Measurements from ENCODE around the gene MEGF11. TPM values are rescaled to one million over a fixed set of nuclear protein-coding genes. Genes with fewer than 3 reads are reported as not detected.

The MEGF11 gene
- total RNA-seq, 1 donor from 2014 or later: 0.06 TPM

DNA sequence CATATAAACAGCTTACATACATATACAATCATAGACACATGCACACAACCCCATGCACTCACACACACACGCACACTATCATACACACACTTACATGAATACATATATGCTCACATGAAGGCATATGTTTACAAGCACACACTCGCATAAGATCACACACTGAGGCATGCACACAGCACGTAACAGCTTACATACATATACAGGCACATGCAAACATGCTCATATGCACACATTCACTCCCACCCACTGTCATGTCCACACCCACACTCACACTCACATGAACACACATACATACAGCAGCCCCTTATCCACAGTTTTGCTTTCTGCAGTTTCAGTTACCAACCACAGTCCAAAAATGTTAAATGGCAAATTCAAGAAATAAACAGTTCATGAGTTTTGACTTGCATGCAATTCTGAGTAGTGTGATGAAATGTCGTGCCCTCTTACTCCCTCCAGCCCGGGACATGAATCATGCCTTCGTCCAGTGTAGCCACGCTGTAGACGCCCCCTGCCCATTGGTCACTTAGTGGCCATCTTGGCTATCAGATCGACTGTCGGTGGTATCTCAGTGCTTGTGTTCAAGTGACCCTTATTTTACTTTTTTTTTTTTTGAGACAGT is 27.8 kb downstream of the MEGF11 start:
- Mint-ChIP-seq H3K27ac (no peak overlapping the region), H3K4me1 (peaks cover 8% of the 10 kb centered on the region), H3K27me3 (ENCODE audit: insufficient read depth, low read depth) (peaks cover 13% of the 10 kb centered on the region), H3K9me3 (no peaks in the 10 kb centered on the region), H3K4me3 (no peak overlapping the region), H3K36me3 (peaks cover 2% of the 10 kb centered on the region)
- H3K36me3 ChIP-seq: no peaks in the 10 kb centered on the region
- no peak for DNase-seq (ENCODE audit: low spot score)
- H4K20me1 ChIP-seq (ENCODE audit: low read depth): no peaks in the 10 kb centered on the region
- TF ChIP-seq EZH2phosphoT487 (IDR thresholded peaks at IDR 0.05): no peak
- no peak for TF ChIP-seq EZH2 (IDR thresholded peaks at IDR 0.05)
- TF ChIP-seq, protein P1, sequence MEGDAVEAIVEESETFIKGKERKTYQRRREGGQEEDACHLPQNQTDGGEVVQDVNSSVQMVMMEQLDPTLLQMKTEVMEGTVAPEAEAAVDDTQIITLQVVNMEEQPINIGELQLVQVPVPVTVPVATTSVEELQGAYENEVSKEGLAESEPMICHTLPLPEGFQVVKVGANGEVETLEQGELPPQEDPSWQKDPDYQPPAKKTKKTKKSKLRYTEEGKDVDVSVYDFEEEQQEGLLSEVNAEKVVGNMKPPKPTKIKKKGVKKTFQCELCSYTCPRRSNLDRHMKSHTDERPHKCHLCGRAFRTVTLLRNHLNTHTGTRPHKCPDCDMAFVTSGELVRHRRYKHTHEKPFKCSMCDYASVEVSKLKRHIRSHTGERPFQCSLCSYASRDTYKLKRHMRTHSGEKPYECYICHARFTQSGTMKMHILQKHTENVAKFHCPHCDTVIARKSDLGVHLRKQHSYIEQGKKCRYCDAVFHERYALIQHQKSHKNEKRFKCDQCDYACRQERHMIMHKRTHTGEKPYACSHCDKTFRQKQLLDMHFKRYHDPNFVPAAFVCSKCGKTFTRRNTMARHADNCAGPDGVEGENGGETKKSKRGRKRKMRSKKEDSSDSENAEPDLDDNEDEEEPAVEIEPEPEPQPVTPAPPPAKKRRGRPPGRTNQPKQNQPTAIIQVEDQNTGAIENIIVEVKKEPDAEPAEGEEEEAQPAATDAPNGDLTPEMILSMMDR (IDR thresholded peaks at IDR 0.05): no peak
- H3K27me3 ChIP-seq: no peaks in the 10 kb centered on the region
- no peaks in the 10 kb centered on the region for H3K9me3 ChIP-seq (ENCODE audit: low read depth)
- H3F3A ChIP-seq (ENCODE audit: low read depth): no peaks in the 10 kb centered on the region
- no peaks in the 10 kb centered on the region for H3K79me2 ChIP-seq (ENCODE audit: low read depth)
- no peak overlapping the region for H3K27ac ChIP-seq
- H3K4me2 ChIP-seq: no peak overlapping the region
- H3K9ac ChIP-seq: no peak overlapping the region
- H3K4me1 ChIP-seq: peaks cover 3% of the 10 kb centered on the region
- H2AFZ ChIP-seq (replicated peaks): no peak overlapping the region
- H3K4me3 ChIP-seq: no peak overlapping the region

DNA sequence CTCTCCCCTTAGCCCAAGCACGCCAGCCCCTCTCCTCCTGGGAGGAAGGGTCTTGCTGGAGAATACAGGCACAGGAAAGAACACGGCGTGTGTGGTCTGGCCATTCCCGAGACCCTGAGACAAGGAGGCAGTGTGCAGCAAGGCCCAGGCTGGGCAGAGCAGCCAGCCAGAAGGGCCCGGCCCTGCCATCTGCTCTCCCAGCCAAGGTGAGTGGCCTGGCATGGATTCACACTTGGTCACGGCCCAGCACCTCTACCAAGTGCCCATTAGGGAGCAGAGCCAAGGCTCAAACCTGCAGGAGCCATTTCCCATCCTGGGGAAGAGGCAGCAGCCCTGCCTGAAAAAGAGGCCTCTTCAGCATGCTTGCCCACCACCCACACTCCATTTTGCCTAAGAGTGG is 28.6 kb downstream of the MEGF11 start:
- Mint-ChIP-seq H3K36me3 (peaks cover 2% of the 10 kb centered on the region), H3K4me1 (peaks cover 8% of the 10 kb centered on the region), H3K4me3 (no peak overlapping the region), H3K27me3 (ENCODE audit: insufficient read depth, low read depth) (peaks cover 10% of the 10 kb centered on the region), H3K9me3 (no peaks in the 10 kb centered on the region), H3K27ac (no peak overlapping the region)
- Histone ChIP-seq H3F3A (ENCODE audit: low read depth) (no peaks in the 10 kb centered on the region), H2AFZ (replicated peaks) (no peak overlapping the region), H3K4me2 (no peak overlapping the region), H4K20me1 (ENCODE audit: low read depth) (no peaks in the 10 kb centered on the region), H3K36me3 (no peaks in the 10 kb centered on the region), H3K4me3 (no peak overlapping the region), H3K27ac (no peak overlapping the region), H3K4me1 (peaks cover 3% of the 10 kb centered on the region), H3K79me2 (ENCODE audit: low read depth) (no peaks in the 10 kb centered on the region), H3K9me3 (ENCODE audit: low read depth) (no peaks in the 10 kb centered on the region), H3K27me3 (no peaks in the 10 kb centered on the region), H3K9ac (no peak overlapping the region)
- DNase-seq (ENCODE audit: low spot score): no peak
- TF ChIP-seq EZH2phosphoT487 (IDR thresholded peaks at IDR 0.05) (no peak), EZH2 (IDR thresholded peaks at IDR 0.05) (no peak)
- TF ChIP-seq, protein P1 (IDR thresholded peaks at IDR 0.05): no peak

DNA sequence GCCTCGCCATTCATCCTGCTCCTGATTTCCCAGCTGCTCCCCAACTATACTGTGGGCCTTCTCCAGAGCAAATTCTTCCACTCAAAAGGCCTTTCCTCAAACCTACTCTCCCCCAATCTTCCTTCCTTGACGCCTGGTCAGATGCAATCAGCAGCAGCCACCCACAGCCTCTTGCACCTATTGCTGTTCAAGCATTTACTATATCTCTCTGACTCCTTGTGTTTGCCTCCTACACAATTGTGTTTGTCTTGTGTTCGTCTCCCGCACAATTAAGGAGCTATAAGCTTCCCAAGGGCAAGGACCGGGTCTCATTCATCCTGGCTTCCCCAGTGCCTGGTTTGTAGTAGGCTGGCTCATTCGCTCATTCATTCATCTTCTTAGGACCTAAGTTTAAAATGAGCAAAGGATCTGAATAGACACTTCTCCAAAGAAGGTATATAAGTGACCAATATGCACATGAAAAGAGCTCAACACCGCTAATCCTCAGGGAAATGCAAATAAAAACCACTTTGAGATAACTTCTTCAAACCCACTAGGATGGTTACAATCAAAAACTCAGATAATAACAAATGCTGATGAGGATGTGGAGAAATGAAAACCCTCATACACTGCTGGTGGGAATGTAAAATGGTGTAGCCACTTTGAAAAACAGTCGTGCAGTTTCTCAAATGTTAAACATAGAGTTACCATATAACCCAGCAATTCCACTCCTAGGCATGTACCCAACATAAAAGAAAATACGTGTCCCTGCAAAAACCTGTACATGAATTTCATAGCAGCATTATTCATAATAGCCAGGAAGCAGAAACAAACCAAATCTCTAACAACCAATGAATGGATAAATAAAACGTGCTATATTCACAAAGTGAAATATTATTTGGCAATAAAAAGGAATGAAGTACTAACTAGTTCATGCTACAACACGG is 31.0 kb downstream of the MEGF11 start:
- no peaks in the 10 kb centered on the region for H3K36me3 Mint-ChIP-seq
- Histone ChIP-seq H3K9me3 (ENCODE audit: low read depth) (no peaks in the 10 kb centered on the region), H3K4me1 (peaks cover 9% of the 10 kb centered on the region), H3K79me2 (ENCODE audit: low read depth) (no peaks in the 10 kb centered on the region), H3K4me2 (no peak overlapping the region), H3K36me3 (no peaks in the 10 kb centered on the region), H4K20me1 (ENCODE audit: low read depth) (no peaks in the 10 kb centered on the region), H3K4me3 (no peak overlapping the region), H3K27me3 (no peaks in the 10 kb centered on the region), H3K27ac (no peak overlapping the region), H3F3A (ENCODE audit: low read depth) (no peaks in the 10 kb centered on the region), H2AFZ (replicated peaks) (no peak overlapping the region), H3K9ac (no peak overlapping the region)
- H3K27me3 Mint-ChIP-seq (ENCODE audit: insufficient read depth, low read depth): peaks cover 8% of the 10 kb centered on the region
- peaks cover 4% of the 10 kb centered on the region for H3K4me1 Mint-ChIP-seq
- no peak overlapping the region for H3K4me3 Mint-ChIP-seq
- TF ChIP-seq, protein P1 (IDR thresholded peaks at IDR 0.05): no peak
- no peak for TF ChIP-seq EZH2 (IDR thresholded peaks at IDR 0.05)
- no peak for TF ChIP-seq EZH2phosphoT487 (IDR thresholded peaks at IDR 0.05)
- DNase-seq (ENCODE audit: low spot score): no peak
- H3K9me3 Mint-ChIP-seq: no peaks in the 10 kb centered on the region
- H3K27ac Mint-ChIP-seq: no peak overlapping the region

Data from neural progenitor cell (in vitro differentiated cells).